GM23248 (cell line): Measurements from ENCODE around the gene PRR3. TPM values are rescaled to one million over a fixed set of nuclear protein-coding genes. Genes with fewer than 3 reads are reported as not detected.

ENCODE experiments used
- DNase-seq: peaks from one replicate; pipeline ENCODE4 v3.0.0-alpha.2; 2015
- H2AFZ ChIP-seq: fragments of 200-600 bp; sonication (generic); 2 replicates; pipeline ENCODE4 v1.6.1; 2016; ENCODE audit warnings: antibody characterized with exemption
- H3F3A ChIP-seq: fragments of 200-600 bp; sonication (generic); 2 replicates; pipeline ENCODE4 v1.6.1; 2016; ENCODE audit warnings: mild to moderate bottlenecking, antibody characterized with exemption, mixed run types; ENCODE audit not compliant: insufficient read depth
- H3K27ac ChIP-seq: fragments of 200-600 bp; sonication (generic); 2 replicates; pipeline ENCODE4 v1.5.1; 2016; ENCODE audit warnings: mild to moderate bottlenecking
- H3K27me3 ChIP-seq: fragments of 200-600 bp; sonication (generic); replicated peaks from 2 replicates; pipeline ENCODE4 v1.6.1; 2016; ENCODE audit warnings: mild to moderate bottlenecking; ENCODE audit not compliant: insufficient read depth
- H3K36me3 ChIP-seq: fragments of 200-600 bp; sonication (generic); 2 replicates; pipeline ENCODE4 v1.6.1; 2016; ENCODE audit warnings: low read depth, mild to moderate bottlenecking
- H3K4me1 ChIP-seq: fragments of 200-600 bp; sonication (generic); 2 replicates; pipeline ENCODE4 v1.6.1; 2016; ENCODE audit warnings: mild to moderate bottlenecking; ENCODE audit not compliant: insufficient read depth
- H3K4me2 ChIP-seq: fragments of 200-600 bp; sonication (generic); one replicate; pipeline ENCODE4 v1.6.1; 2016; ENCODE audit warnings: mild to moderate bottlenecking; ENCODE audit not compliant: unreplicated experiment
- H3K4me3 ChIP-seq: fragments of 200-600 bp; sonication (generic); 2 replicates; pipeline ENCODE4 v1.5.1; 2016; ENCODE audit warnings: mild to moderate bottlenecking
- H3K79me2 ChIP-seq: fragments of 200-600 bp; sonication (generic); 2 replicates; pipeline ENCODE4 v1.6.1; 2016; ENCODE audit warnings: mild to moderate bottlenecking; ENCODE audit not compliant: insufficient read depth
- H3K9ac ChIP-seq: fragments of 200-600 bp; sonication (generic); 2 replicates; pipeline ENCODE4 v1.6.1; 2016; ENCODE audit warnings: mild to moderate bottlenecking
- H3K9me2 ChIP-seq: fragments of 200-600 bp; sonication (generic); 2 replicates; pipeline ENCODE4 v1.6.1; 2016; ENCODE audit warnings: mixed run types, mild to moderate bottlenecking, moderate library complexity; ENCODE audit not compliant: insufficient read depth
- H3K9me3 ChIP-seq: fragments of 200-600 bp; sonication (generic); one replicate; pipeline ENCODE4 v1.6.1; 2017; ENCODE audit warnings: low read depth
- H4K20me1 ChIP-seq: fragments of 200-600 bp; sonication (generic); 2 replicates; pipeline ENCODE4 v1.6.0; 2016; ENCODE audit not compliant: insufficient read depth
- EZH2 ChIP-seq: fragments of 200-600 bp; sonication (generic); IDR thresholded peaks from 2 replicates; pipeline ENCODE4 v1.6.1; 2018; ENCODE audit warnings: antibody characterized with exemption, mild to moderate bottlenecking; ENCODE audit not compliant: insufficient read depth, poor library complexity, severe bottlenecking
- EZH2phosphoT487 ChIP-seq: fragments of 200-600 bp; sonication (generic); IDR thresholded peaks from 2 replicates; pipeline ENCODE4 v1.6.1; 2018; ENCODE audit warnings: antibody characterized with exemption, moderate library complexity, mild to moderate bottlenecking, low read depth; ENCODE audit not compliant: insufficient read depth
- WGBS, 2 experiments: methylation state at CpG; one replicate each; pipeline ENCODE4 v1.1.6; 2015 to 2017; ENCODE audit warnings: low lambda C conversion rate in 2 of 2, low coverage in 1 of 2; ENCODE audit errors: missing lambda C conversion rate in 2 of 2; 5-methylcytosine and 5-hydroxymethylcytosine counted together
- in situ Hi-C: fragments of 300-500 bp; cut with MboI; formaldehyde crosslinking; loops from 2 replicates; pipeline ENCODE4 v1.15.0; 2020
- polyA plus RNA-seq: library from polyadenylated mRNA; unstranded; fragments of >200 nt; fragmentation: Nextera tagmentation; extraction: Ambion mirVana; gene quantifications from 2 replicates; pipeline ENCODE4 v1.2.1, GENCODE V29; 2016
- total RNA-seq: library from RNA; depleted of rRNA; stranded (reverse); fragments of >200 nt; shearing (Covaris generic); gene quantifications from 2 replicates; pipeline ENCODE4 v1.2.3, GENCODE V29; 2014

The PRR3 gene
- total and polyA plus RNA-seq, 2 experiments from 2014 or later: 6.5 to 7.1 TPM

DNA sequence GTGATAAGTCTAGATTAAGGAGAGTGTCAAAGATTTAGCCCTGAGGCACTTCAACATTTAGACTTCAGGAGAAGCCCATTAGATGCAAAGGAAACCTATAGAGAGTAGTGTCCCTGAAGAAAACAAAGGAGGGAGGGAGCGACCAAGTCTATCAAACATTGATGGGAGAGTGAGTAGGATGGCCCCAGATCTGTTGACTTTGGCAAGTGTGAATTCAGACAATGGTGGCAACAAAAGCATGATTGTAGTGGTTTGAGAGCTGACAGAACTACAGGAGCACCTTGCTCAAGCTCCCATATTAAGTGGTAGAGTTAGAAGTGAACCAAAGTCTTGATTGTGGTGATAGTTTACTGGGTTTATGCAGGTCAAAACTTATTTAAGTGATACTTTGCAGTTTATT, 13.2 kb downstream of the PRR3 start:
- Histone ChIP-seq H3K4me2 (peak overlapping the region; percentile 89), H3K27me3 (no peaks in the 10 kb centered on the region), H3K36me3 (no peaks in the 10 kb centered on the region), H3K9ac (peak overlapping the region; percentile 92), H3K79me2 (peaks cover 46% of the 10 kb centered on the region), H3K9me3 (no peaks in the 10 kb centered on the region), H4K20me1 (peaks cover 14% of the 10 kb centered on the region; the same call in 1 of the 2 replicates), H3K4me1 (peaks cover 21% of the 10 kb centered on the region), H3K4me3 (peak overlapping the region; percentile 88), H3F3A (0 out of 2 replicates have a peak, but pooled peaks cover 4% of the 10 kb centered on the region), H2AFZ (peak overlapping the region; percentile 96), H3K27ac (peak overlapping the region; percentile 88), H3K9me2 (no peaks in the 10 kb centered on the region)
- no peak for TF ChIP-seq EZH2
- no peak for TF ChIP-seq EZH2phosphoT487
- WGBS, 2 experiments: 45% methylated on average over 1 of the region's 1 CpG
- no peak for DNase-seq
- in situ Hi-C loops: no loop called here

DNA sequence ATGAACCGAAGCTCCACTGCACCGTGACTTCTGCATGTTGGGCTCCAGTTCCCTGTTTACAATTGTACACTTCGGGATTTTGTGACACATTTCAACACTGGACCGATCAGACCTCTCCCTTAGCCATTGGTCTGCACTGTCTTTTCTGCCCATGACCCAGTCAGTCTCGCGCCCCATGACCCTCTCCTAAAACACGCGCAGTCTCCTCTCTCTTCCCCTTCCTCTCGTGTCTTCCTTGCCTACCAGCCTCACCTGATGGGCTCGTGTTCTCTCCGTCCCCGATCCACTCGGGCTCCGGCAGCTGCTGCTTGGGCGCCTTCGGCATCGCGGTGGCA, 13.6 kb downstream of the PRR3 start:
- Histone ChIP-seq H3K9me3 (no peaks in the 10 kb centered on the region), H3K9me2 (no peaks in the 10 kb centered on the region), H3F3A (0 out of 2 replicates have a peak, but pooled peaks cover 3% of the 10 kb centered on the region), H3K27ac (peak overlapping the region; percentile 88), H3K36me3 (no peaks in the 10 kb centered on the region), H3K4me2 (peak overlapping the region; percentile 89), H3K9ac (peak overlapping the region; percentile 92), H3K4me3 (peak overlapping the region; percentile 88), H3K4me1 (peaks cover 21% of the 10 kb centered on the region), H2AFZ (peak overlapping the region; percentile 96), H3K27me3 (no peaks in the 10 kb centered on the region), H3K79me2 (peaks cover 51% of the 10 kb centered on the region), H4K20me1 (peaks cover 14% of the 10 kb centered on the region; the same call in 1 of the 2 replicates)
- DNase-seq: no peak
- 2% methylated on average over 18 of the region's 18 CpGs for WGBS, 2 experiments
- in situ Hi-C loops: no loop called here
- TF ChIP-seq EZH2phosphoT487 (no peak), EZH2 (no peak)

- Histone ChIP-seq H3F3A (no peaks in the 10 kb centered on the region), H3K4me2 (peak within 1 kb of the TSS; percentile 96), H2AFZ (peak within 1 kb of the TSS; percentile 96), H3K36me3 (no peaks in the 10 kb centered on the region), H3K9me2 (no peaks in the 10 kb centered on the region), H4K20me1 (peaks cover 14% of the 10 kb centered on the region; the same call in 1 of the 2 replicates), H3K4me1 (peaks cover 21% of the 10 kb centered on the region), H3K9ac (peak within 1 kb of the TSS; percentile 92), H3K4me3 (peak within 1 kb of the TSS; percentile 88), H3K27me3 (no peaks in the 10 kb centered on the region), H3K79me2 (peaks cover 56% of the 10 kb centered on the region), H3K27ac (peak within 1 kb of the TSS; percentile 88), H3K9me3 (no peaks in the 10 kb centered on the region)
- in situ Hi-C loops: no loop called here
- no peak for TF ChIP-seq EZH2phosphoT487
- TF ChIP-seq EZH2: no peak
- WGBS, 2 experiments: 0 to 1% methylated on average over 58 to 59 of the region's 59 CpGs
- DNase-seq: peak; percentile 99
Observed at GRCh38 chr6:30571075-30571761, 14.1 kb downstream of the PRR3 start, which contains the start of gene ABCF1. Gene ABCF1 (plus strand): TSS chr6:30571442. CDS start chr6:30571488, 46 bp downstream.

- peaks cover 61% of the 10 kb centered on the region for H3K79me2 ChIP-seq
Observed at GRCh38 chr6:30571762-30572082, 14.6 kb downstream of the PRR3 start.

More at GRCh38 chr6:30571762-30572082, 14.6 kb downstream of the PRR3 start:
- TF ChIP-seq EZH2: no peak
- no peak for TF ChIP-seq EZH2phosphoT487
- H3K9me3 ChIP-seq: no peaks in the 10 kb centered on the region
- peak overlapping the region; percentile 88 for H3K4me3 ChIP-seq
- DNase-seq: no peak
- peak overlapping the region; percentile 88 for H3K27ac ChIP-seq
- H3K9ac ChIP-seq: peak overlapping the region; percentile 92
- peaks cover 21% of the 10 kb centered on the region for H3K4me1 ChIP-seq
- H4K20me1 ChIP-seq: peaks cover 14% of the 10 kb centered on the region; the same call in 1 of the 2 replicates
- H3K9me2 ChIP-seq: no peaks in the 10 kb centered on the region
- in situ Hi-C loops: no loop called here
- peak overlapping the region; percentile 96 for H2AFZ ChIP-seq
- peak overlapping the region; percentile 96 for H3K4me2 ChIP-seq
- no peaks in the 10 kb centered on the region for H3K27me3 ChIP-seq
- no peaks in the 10 kb centered on the region for H3F3A ChIP-seq
- 1% methylated on average over 8 of the region's 8 CpGs for WGBS, 2 experiments
- no peaks in the 10 kb centered on the region for H3K36me3 ChIP-seq
